Activated CD4-positive, alpha-beta T cell treated with anti-CD3 and anti-CD28 coated beads, Interleukin-2, amount 10 ng/mL, durations not matched to agents 7 days and 5 days (primary cell): ENCODE results near the gene PYGB. TPM values are rescaled to one million over a fixed set of nuclear protein-coding genes. Genes with fewer than 3 reads are reported as not detected.
"Not testable (repeated sequence)": the region's sequence is repeated elsewhere in the genome, so short reads cannot be mapped to it uniquely, and the experiment has no call there.

Experiments
- CTCF ChIA-PET: fragments of 350-600 bp; sonication (Branson Sonifier 250); formaldehyde crosslinking; loops from one replicate; lab custom pipeline; 2021; ENCODE audit warnings: antibody characterized with exemption; lab: Charles Lee
- POLR2A ChIA-PET: fragments of 350-600 bp; sonication (Branson Sonifier 250); formaldehyde crosslinking; loops from one replicate; lab custom pipeline; 2021; ENCODE audit warnings: antibody characterized with exemption; lab: Charles Lee
- DNase-seq: peaks from one replicate; pipeline ENCODE4 v3.0.0-alpha.2; 2020
- H3K27ac Mint-ChIP-seq: one replicate; pipeline ENCODE4 v1.8.0; 2021; ENCODE audit warnings: mild to moderate bottlenecking, moderate library complexity, mixed read lengths
- H3K27me3 Mint-ChIP-seq: one replicate; pipeline ENCODE4 v1.8.0; 2021; ENCODE audit warnings: mixed read lengths
- H3K36me3 Mint-ChIP-seq: one replicate; pipeline ENCODE4 v1.8.0; 2021; ENCODE audit warnings: low read depth, mixed read lengths
- H3K4me1 Mint-ChIP-seq: one replicate; pipeline ENCODE4 v1.8.0; 2021; ENCODE audit warnings: mixed read lengths
- H3K4me3 Mint-ChIP-seq: one replicate; pipeline ENCODE4 v1.8.0; 2021; ENCODE audit warnings: mild to moderate bottlenecking, moderate library complexity, mixed read lengths
- H3K9me3 Mint-ChIP-seq: one replicate; pipeline ENCODE4 v1.8.0; 2021; ENCODE audit warnings: mixed read lengths
- total RNA-seq, 2 experiments: library from RNA; stranded (reverse); gene quantifications; one replicate each; pipeline ENCODE4 v1.2.3, GENCODE V29; 2021

PYGB gene
- total RNA-seq, 2 experiments from 2014 or later, result 28.7 to 30.2 TPM

- no peak overlapping the region for H3K4me3 Mint-ChIP-seq
- H3K27me3 Mint-ChIP-seq, result no peaks in the 10 kb centered on the region
- H3K27ac Mint-ChIP-seq, result peak overlapping the region; percentile 46
- CTCF ChIA-PET, result interaction anchor here (0.6 to 1.5 kb wide), 5 partner anchors 9 to 106 kb away, joined by 3 to 4 read pairs (median 3); no protein-coding TSS in a partner anchor
- no peak for DNase-seq
- no peaks in the 10 kb centered on the region for H3K9me3 Mint-ChIP-seq
- H3K36me3 Mint-ChIP-seq, result peaks cover 6% of the 10 kb centered on the region
- POLR2A ChIA-PET, result no interaction called here
- peaks cover 36% of the 10 kb centered on the region for H3K4me1 Mint-ChIP-seq
Observed at GRCh38 chr20:25308671-25309394, 60.9 kb downstream of the PYGB start.

- peaks cover 6% of the 10 kb centered on the region for H3K36me3 Mint-ChIP-seq
- no peaks in the 10 kb centered on the region for H3K9me3 Mint-ChIP-seq
- H3K27ac Mint-ChIP-seq, result peak overlapping the region; percentile 93
- ChIA-PET CTCF (interaction anchor here (0.6 to 1.4 kb wide), 3 partner anchors 28 to 106 kb away, joined by 3 to 4 read pairs (median 3); no protein-coding TSS in a partner anchor), POLR2A (no interaction called here)
- H3K27me3 Mint-ChIP-seq, result no peaks in the 10 kb centered on the region
- no peak overlapping the region for H3K4me3 Mint-ChIP-seq
- H3K4me1 Mint-ChIP-seq, result peaks cover 39% of the 10 kb centered on the region
- no peak for DNase-seq
Observed at GRCh38 chr20:25309395-25310267, 61.7 kb downstream of the PYGB start.

- CTCF ChIA-PET, result interaction anchor here (0.9 to 1.6 kb wide), 5 partner anchors 11 to 90 kb away, joined by 3 to 8 read pairs (median 5); no protein-coding TSS in a partner anchor
- Mint-ChIP-seq H3K9me3 (no peaks in the 10 kb centered on the region), H3K36me3 (peaks cover 6% of the 10 kb centered on the region), H3K27ac (peak overlapping the region; percentile 93), H3K27me3 (no peaks in the 10 kb centered on the region), H3K4me1 (peaks cover 41% of the 10 kb centered on the region), H3K4me3 (peak overlapping the region; percentile 57)
- DNase-seq, result peak; percentile 64
- POLR2A ChIA-PET, result interaction anchor here (0.6 kb wide), 1 partner anchor 97 kb away, joined by 3 read pairs; the partner anchor contains the start of gene GINS1
Observed at GRCh38 chr20:25310268-25310920, 62.5 kb downstream of the PYGB start.

- H3K27me3 Mint-ChIP-seq, result no peaks in the 10 kb centered on the region
- peak overlapping the region; percentile 93 for H3K27ac Mint-ChIP-seq
Observed at GRCh38 chr20:25310921-25311728, 63.2 kb downstream of the PYGB start.

GRCh38 chr20:25312716-25313115, 64.8 kb downstream of the PYGB start:
- H3K27ac Mint-ChIP-seq, H3K27me3 Mint-ChIP-seq, DNase-seq, H3K4me3 Mint-ChIP-seq, H3K36me3 Mint-ChIP-seq, POLR2A ChIA-PET, H3K9me3 Mint-ChIP-seq, CTCF ChIA-PET: not testable (repeated sequence)
- H3K4me1 Mint-ChIP-seq, result peaks cover 50% of the 10 kb centered on the region

More at GRCh38 chr20:25310921-25311728, 63.2 kb downstream of the PYGB start:
- CTCF ChIA-PET, result interaction anchor here (0.9 to 1.6 kb wide), 4 partner anchors 12 to 90 kb away, joined by 3 to 8 read pairs (median 6); no protein-coding TSS in a partner anchor
- peak overlapping the region; percentile 57 for H3K4me3 Mint-ChIP-seq
- peaks cover 45% of the 10 kb centered on the region for H3K4me1 Mint-ChIP-seq
- POLR2A ChIA-PET, result interaction anchor here (0.6 kb wide), 1 partner anchor 96 kb away, joined by 3 read pairs; the partner anchor contains the start of gene GINS1
- DNase-seq, result no peak
- peaks cover 6% of the 10 kb centered on the region for H3K36me3 Mint-ChIP-seq
- H3K9me3 Mint-ChIP-seq, result no peaks in the 10 kb centered on the region

- peak; percentile 21 for DNase-seq
- Mint-ChIP-seq H3K4me1 (peaks cover 50% of the 10 kb centered on the region), H3K9me3 (no peaks in the 10 kb centered on the region), H3K36me3 (peaks cover 2% of the 10 kb centered on the region), H3K4me3 (no peak overlapping the region), H3K27me3 (no peaks in the 10 kb centered on the region), H3K27ac (peak overlapping the region; percentile 72)
- ChIA-PET CTCF (interaction anchor here (1.0 kb wide), 1 partner anchor 26 kb away, joined by 3 read pairs; no protein-coding TSS in a partner anchor), POLR2A (no interaction called here)
Observed at GRCh38 chr20:25313593-25313992, 65.7 kb downstream of the PYGB start.

GRCh38 chr20:25314497-25315417, 66.9 kb downstream of the PYGB start:
- H3K4me3 Mint-ChIP-seq, result no peak overlapping the region
- H3K36me3 Mint-ChIP-seq, result peaks cover 2% of the 10 kb centered on the region
- CTCF ChIA-PET, result interaction anchor here (0.5 to 1.0 kb wide), 4 partner anchors 25 to 278 kb away, joined by 3 read pairs; no protein-coding TSS in a partner anchor
- peaks cover 44% of the 10 kb centered on the region for H3K4me1 Mint-ChIP-seq
- no peak for DNase-seq
- POLR2A ChIA-PET, result no interaction called here
- no peaks in the 10 kb centered on the region for H3K9me3 Mint-ChIP-seq
- H3K27me3 Mint-ChIP-seq, result no peaks in the 10 kb centered on the region
- peak overlapping the region; percentile 19 for H3K27ac Mint-ChIP-seq

- CTCF ChIA-PET, result interaction anchor here (1.1 kb wide), 1 partner anchor 16 kb away, joined by 4 read pairs; no protein-coding TSS in a partner anchor
- Mint-ChIP-seq H3K4me3 (no peak overlapping the region), H3K9me3 (no peaks in the 10 kb centered on the region), H3K4me1 (peaks cover 38% of the 10 kb centered on the region), H3K36me3 (peaks cover 2% of the 10 kb centered on the region), H3K27me3 (no peaks in the 10 kb centered on the region), H3K27ac (peak overlapping the region; percentile 0)
- POLR2A ChIA-PET, result no interaction called here
- no peak for DNase-seq
Observed at GRCh38 chr20:25315418-25316210, 67.7 kb downstream of the PYGB start.

- POLR2A ChIA-PET, result no interaction called here
- CTCF ChIA-PET, result interaction anchor here (1.1 kb wide), 1 partner anchor 17 kb away, joined by 4 read pairs; no protein-coding TSS in a partner anchor
- no peak for DNase-seq
Observed at GRCh38 chr20:25316506-25317190, 68.8 kb downstream of the PYGB start.

More at GRCh38 chr20:25316506-25317190, 68.8 kb downstream of the PYGB start:
- Mint-ChIP-seq H3K36me3 (peaks cover 3% of the 10 kb centered on the region), H3K4me1 (peaks cover 29% of the 10 kb centered on the region), H3K4me3 (no peak overlapping the region), H3K27me3 (no peaks in the 10 kb centered on the region), H3K27ac (peak overlapping the region; percentile 67), H3K9me3 (no peaks in the 10 kb centered on the region)
